SIG-M5 (cell line): Measurements from ENCODE around the gene EPX.
A peak's percentile ranks its signal among the peaks of the same experiment; 100 is the strongest.

ENCODE experiments used
- DNase-seq: peaks from one replicate; lab custom pipeline; 2025; lab: John Stamatoyannopoulos, UW

EPX gene

GRCh38 chr17:58227733-58228132, 35.2 kb downstream of the EPX start:
- DNase-seq = no peak

DNA sequence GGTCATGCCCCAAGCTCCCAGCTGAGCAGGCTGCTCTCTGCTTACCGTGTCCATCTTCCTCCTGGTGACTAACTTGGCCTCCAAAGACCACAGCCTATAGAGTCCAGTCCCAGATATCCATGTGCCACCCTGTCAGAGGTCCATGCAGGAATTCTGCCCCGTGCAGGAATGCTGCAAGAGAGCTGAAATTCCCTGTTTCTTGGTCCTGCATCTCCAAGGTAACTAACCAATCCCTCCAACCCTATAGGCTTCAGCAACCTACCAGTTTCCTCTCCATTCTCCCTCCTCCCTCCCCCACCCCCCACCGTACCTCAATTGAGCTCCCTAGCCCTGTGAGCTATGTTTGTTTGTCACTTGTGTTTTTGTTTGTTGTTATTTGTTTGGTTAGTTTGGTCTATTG, 36.2 kb downstream of the EPX start:
- DNase-seq = no peak

- no peak for DNase-seq
These were observed 36.9 kb downstream of the EPX start for GRCh38 chr17:58229384-58229783.

DNA sequence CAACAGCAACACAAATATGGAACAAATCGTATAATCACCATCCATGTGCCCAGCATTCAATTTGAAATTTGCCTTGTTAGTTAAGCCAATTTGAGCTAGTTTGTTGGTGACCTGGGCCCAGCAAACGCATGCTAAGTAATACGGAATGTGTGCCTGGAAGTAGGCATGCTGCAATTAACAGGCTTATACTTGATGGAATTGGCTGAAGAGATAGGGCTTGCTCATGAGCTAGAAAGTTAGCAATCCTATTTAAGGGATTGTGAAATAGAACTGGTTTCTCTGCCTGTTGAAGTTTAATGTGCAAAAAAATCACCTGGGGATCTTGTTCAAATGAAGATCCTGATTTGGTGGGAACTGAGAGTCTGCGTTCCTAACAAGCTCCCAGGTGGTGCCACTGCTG, 37.4 kb downstream of the EPX start:
- no peak for DNase-seq

GRCh38 chr17:58231641-58232040, 39.1 kb downstream of the EPX start:
- DNase-seq = no peak

DNA sequence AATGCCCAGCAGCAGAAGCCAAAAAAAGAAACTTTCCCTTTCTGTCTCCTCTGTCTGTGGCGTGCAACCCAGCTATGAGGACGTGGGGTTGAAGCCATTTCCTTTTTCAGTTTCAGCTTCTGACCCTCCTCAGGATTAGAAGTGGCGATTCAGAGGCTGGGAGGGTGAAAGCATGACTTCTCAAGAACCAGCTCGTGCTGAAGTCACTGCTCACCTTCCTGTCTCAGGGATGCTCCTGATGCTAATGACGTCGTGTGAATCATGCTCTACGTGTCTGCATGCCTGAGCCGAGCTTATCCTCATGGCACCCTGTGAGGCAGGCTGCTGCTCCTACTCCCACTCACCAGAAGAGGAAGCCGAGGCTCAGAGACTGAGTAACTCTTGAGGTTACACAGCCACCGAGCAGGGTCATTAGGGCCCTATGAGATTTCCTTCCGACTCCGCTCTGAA, 40.2 kb downstream of the EPX start:
- DNase-seq = peak; percentile 86

DNA sequence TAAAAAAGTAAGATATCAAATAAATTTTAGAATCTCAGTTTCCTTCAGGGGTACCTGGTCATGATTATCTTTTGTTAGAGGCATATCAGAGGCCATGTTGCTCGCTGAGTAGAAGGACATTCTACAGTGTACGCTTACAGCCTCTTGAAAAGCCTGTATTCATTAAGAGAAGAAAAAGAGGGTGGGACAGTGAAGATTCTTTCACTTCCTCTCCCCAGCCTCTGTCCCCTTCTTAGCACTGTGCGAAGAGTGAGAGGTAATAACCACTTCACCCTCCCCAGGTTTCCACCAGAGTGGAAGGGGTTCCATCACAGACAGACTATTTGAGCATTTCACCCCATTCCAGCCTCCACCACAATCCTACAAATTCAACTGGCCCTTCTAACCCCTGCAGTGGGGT, 41.0 kb downstream of the EPX start:
- DNase-seq = no peak

- no peak for DNase-seq
These were observed 42.0 kb downstream of the EPX start for GRCh38 chr17:58234512-58234911.

- DNase-seq = no peak
These were observed 43.3 kb downstream of the EPX start for GRCh38 chr17:58235821-58236220.

- DNase-seq = no peak
These were observed 43.9 kb downstream of the EPX start for GRCh38 chr17:58236394-58236793.

- no peak for DNase-seq
These were observed 45.7 kb downstream of the EPX start, which contains the start of gene LPO for GRCh38 chr17:58238147-58238634. Gene LPO, plus strand, starts transcription at chr17:58238584. Its CDS starts 4,396 bp downstream, at chr17:58242980.

DNA sequence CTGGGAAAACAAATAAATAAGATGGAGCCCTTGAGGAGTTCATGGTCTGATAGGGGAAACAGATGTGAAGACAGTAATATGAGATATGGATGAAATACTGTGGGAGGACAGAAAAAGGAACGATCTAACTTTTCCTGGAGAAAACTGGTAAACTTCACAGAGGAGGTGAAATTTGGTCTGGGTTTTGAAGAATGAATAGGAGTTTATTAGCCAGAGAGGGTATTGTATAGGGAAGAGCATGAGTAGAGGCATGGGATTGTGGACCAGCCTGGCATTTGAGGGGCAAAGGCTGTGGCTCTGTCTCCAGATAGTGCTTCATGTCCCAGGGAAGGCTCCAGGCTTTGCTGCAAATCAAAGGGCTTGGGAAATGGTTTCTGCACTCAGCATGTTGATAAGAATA, 47.5 kb downstream of the EPX start:
- no peak for DNase-seq

GRCh38 chr17:58242171-58242784, 49.8 kb downstream of the EPX start:
- no peak for DNase-seq

DNA sequence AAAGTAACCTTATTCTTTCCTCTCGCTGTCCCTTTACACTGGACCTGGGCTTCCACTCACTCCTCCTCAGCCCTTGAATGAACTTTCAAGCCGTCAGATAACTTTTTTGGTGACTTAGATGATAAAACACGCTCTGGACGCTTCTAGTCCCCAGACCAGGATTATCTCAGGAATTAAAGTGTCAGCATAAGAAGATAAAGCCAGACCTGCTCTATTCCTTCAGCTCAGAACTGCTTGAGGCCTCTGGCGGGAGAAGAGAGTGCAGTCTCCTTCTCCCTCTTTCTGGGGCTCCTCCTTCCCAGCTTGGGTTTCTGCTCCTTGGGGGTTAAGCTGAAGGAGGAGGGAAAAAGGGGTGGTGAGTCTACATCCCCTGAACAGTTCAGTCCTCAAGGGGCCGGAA, 52.4 kb downstream of the EPX start:
- no peak for DNase-seq

GRCh38 chr17:58245428-58246103, 53.0 kb downstream of the EPX start:
- DNase-seq = no peak

- DNase-seq = no peak
These were observed 53.7 kb downstream of the EPX start for GRCh38 chr17:58246104-58246740.

GRCh38 chr17:58246781-58247180, 54.3 kb downstream of the EPX start:
- DNase-seq = no peak

- DNase-seq = no peak
These were observed 55.2 kb downstream of the EPX start for GRCh38 chr17:58247511-58248363.

DNA sequence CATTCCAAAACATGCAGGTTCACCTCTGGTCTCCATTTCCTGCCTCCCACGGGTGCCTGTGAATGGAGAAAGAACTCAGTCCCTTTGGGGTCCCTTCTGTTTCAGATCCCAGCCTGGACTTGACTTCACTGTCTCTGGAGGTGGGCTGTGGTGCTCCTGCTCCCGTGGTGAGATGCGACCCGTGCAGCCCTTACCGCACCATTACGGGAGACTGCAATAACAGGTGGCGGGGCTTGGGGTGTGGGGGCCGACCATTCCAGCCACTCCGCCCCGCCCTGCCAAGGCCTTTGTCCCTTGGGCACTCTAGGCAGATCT, 56.4 kb downstream of the EPX start:
- DNase-seq = no peak

DNA sequence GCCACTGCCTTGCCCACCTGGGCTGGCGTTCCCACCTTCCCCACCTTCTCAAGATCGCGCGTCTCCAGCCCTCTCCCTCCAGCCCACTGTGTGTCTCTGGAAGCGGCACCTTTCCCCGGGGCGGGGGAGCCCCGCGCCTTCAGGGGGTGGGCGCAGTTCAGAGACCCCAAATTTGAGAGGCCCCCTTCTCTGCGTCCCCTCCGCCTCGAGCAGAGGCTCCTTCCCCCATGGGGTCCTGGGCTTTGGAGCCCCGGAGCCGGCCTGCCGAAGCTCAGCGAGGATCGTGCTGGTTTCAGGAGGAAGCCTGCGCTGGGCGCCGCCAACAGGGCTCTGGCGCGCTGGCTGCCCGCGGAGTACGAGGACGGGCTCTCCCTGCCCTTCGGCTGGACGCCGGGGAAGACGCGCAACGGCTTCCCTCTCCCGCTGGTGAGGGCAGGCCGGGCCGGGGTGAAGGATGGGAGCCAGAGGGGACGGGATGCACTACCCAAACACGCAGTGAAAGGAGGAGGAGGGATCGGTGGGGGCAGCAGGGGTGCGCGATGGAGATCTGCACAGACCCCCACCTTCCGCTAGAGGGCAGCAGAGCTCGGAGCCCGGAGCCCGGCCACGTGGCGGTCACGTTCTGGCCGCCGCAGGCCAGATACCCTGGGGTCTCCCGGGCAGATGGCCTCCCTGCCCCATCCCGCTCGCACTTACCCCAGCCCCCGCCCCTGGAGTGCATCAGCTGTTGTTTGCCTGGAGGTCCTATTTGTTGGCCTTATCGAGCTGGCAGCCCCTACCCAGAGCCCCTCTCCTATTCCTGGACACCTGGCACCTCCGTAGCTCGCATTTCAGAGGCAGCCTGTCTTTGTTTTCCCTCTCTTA, 57.0 kb downstream of the EPX start:
- no peak for DNase-seq

DNA sequence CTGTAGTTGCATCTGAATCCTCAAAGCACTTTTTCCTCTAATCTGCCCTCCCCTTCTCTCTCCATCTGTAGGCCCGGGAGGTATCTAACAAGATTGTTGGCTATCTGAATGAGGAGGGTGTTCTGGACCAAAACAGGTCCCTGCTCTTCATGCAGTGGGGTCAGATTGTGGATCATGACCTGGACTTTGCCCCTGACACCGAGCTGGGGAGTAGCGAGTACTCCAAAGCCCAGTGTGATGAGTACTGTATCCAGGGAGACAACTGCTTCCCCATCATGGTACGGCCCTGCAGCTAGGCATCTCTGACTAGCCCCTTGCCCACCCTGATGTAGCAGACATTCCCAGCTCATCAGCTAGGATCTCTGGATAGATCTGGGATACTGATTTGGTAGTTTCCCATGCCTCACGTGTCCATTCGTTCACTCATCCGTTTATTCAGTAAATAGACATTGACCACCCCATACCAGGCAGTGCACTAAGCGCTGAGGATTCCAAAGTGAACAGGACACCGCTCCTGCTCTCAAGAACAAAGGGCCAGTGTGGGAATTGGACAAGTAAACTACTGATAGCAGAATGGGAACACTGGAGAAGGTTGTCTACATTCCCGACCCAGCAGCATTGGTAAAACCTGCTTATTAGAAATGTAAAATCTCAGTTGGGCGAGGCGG, 58.0 kb downstream of the EPX start:
- no peak for DNase-seq
